GM19395 (cell line): ENCODE results near the gene PKD1.
"Not testable (repeated sequence)": the region's sequence is repeated elsewhere in the genome, so short reads cannot be mapped to it uniquely, and the experiment has no call there.

Experiments used
- ATAC-seq: cut with Tn5 transposase; IDR thresholded peaks from one replicate; pipeline ENCODE4 v1.9.1; 2021; ENCODE audit warnings: mild to moderate bottlenecking, moderate library complexity; ENCODE audit not compliant: unreplicated experiment

Gene PKD1

GRCh38 chr16:2126161-2126743, 9.4 kb downstream of the PKD1 start:
- ATAC-seq: not testable (repeated sequence)

GRCh38 chr16:2125609-2126008, 10.1 kb downstream of the PKD1 start:
- ATAC-seq: not testable (repeated sequence)

GRCh38 chr16:2124694-2125444, 10.8 kb downstream of the PKD1 start:
- not testable (repeated sequence) for ATAC-seq

- not testable (repeated sequence) for ATAC-seq
These were observed 11.4 kb downstream of the PKD1 start for GRCh38 chr16:2124377-2124693.

GRCh38 chr16:2123706-2124376, 11.9 kb downstream of the PKD1 start:
- not testable (repeated sequence) for ATAC-seq

- ATAC-seq: not testable (repeated sequence)
These were observed 12.6 kb downstream of the PKD1 start for GRCh38 chr16:2122934-2123683.

- no peak for ATAC-seq
These were observed 13.3 kb downstream of the PKD1 start for GRCh38 chr16:2122429-2122828.

- no peak for ATAC-seq
These were observed 13.8 kb downstream of the PKD1 start for GRCh38 chr16:2121853-2122252.

- ATAC-seq: not testable (repeated sequence)
These were observed 14.4 kb downstream of the PKD1 start for GRCh38 chr16:2121325-2121724.

- ATAC-seq: not testable (repeated sequence)
These were observed 17.6 kb downstream of the PKD1 start for GRCh38 chr16:2117960-2118722.

GRCh38 chr16:2117341-2117740, 18.4 kb downstream of the PKD1 start:
- not testable (repeated sequence) for ATAC-seq

- ATAC-seq: not testable (repeated sequence)
These were observed 19.3 kb downstream of the PKD1 start for GRCh38 chr16:2116428-2116827.

- no peak for ATAC-seq
These were observed 20.1 kb downstream of the PKD1 start for GRCh38 chr16:2115591-2115973.

- ATAC-seq: not testable (repeated sequence)
These were observed 20.7 kb downstream of the PKD1 start for GRCh38 chr16:2114885-2115590.

GRCh38 chr16:2114225-2114624, 21.5 kb downstream of the PKD1 start:
- ATAC-seq: not testable (repeated sequence)

GRCh38 chr16:2112539-2113106, 23.1 kb downstream of the PKD1 start:
- ATAC-seq: not testable (repeated sequence)

- ATAC-seq: not testable (repeated sequence)
These were observed 24.0 kb downstream of the PKD1 start for GRCh38 chr16:2111412-2112335.

- not testable (repeated sequence) for ATAC-seq
These were observed 24.7 kb downstream of the PKD1 start for GRCh38 chr16:2111009-2111353.
